ENCODE measurements around the gene ATL2.

Gene ATL2

DNA sequence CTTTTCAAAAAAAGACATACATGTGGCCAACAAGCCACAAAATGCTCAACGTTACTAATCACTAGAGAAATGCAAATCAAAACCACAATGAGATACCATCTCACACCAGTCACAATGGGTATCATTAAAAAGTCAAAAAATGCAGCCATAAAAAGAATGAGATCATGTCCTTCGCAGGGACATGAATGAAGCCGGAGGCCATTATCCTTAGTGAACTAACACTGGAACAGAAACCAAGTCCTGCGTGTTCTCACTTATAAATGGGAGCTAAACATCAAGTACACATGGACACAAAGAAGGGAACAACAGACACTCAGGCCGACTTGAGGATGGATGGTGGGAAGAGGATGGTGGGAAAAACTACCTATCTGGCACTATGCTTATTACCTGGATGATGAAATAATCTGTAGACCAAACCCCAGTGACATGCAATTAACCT lies 17.8 kb upstream of the ATL2 start (continued):
- no peak for TF ChIP-seq ZNF624 (tag by site-specific recombination; IDR thresholded peaks at IDR 0.05)
- TF ChIP-seq, protein P1, sequence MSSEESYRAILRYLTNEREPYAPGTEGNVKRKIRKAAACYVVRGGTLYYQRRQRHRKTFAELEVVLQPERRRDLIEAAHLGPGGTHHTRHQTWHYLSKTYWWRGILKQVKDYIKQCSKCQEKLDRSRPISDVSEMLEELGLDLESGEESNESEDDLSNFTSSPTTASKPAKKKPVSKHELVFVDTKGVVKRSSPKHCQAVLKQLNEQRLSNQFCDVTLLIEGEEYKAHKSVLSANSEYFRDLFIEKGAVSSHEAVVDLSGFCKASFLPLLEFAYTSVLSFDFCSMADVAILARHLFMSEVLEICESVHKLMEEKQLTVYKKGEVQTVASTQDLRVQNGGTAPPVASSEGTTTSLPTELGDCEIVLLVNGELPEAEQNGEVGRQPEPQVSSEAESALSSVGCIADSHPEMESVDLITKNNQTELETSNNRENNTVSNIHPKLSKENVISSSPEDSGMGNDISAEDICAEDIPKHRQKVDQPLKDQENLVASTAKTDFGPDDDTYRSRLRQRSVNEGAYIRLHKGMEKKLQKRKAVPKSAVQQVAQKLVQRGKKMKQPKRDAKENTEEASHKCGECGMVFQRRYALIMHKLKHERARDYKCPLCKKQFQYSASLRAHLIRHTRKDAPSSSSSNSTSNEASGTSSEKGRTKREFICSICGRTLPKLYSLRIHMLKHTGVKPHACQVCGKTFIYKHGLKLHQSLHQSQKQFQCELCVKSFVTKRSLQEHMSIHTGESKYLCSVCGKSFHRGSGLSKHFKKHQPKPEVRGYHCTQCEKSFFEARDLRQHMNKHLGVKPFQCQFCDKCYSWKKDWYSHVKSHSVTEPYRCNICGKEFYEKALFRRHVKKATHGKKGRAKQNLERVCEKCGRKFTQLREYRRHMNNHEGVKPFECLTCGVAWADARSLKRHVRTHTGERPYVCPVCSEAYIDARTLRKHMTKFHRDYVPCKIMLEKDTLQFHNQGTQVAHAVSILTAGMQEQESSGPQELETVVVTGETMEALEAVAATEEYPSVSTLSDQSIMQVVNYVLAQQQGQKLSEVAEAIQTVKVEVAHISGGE (tag by site-specific recombination; conservative IDR thresholded peaks at IDR 0.05; ENCODE audit: low read depth) = no peak
- TF ChIP-seq ZBTB1 (tag by site-specific recombination; IDR thresholded peaks at IDR 0.05) = peak; percentile 75; the same call in 1 of the 2 replicates
- TF ChIP-seq ZFP41 (tag by site-specific recombination; IDR thresholded peaks at IDR 0.05; ENCODE audit: borderline replicate concordance) = no peak
- no peak for TF ChIP-seq ZNF112 (tag by site-specific recombination; IDR thresholded peaks at IDR 0.05)
- TF ChIP-seq, protein P2, sequence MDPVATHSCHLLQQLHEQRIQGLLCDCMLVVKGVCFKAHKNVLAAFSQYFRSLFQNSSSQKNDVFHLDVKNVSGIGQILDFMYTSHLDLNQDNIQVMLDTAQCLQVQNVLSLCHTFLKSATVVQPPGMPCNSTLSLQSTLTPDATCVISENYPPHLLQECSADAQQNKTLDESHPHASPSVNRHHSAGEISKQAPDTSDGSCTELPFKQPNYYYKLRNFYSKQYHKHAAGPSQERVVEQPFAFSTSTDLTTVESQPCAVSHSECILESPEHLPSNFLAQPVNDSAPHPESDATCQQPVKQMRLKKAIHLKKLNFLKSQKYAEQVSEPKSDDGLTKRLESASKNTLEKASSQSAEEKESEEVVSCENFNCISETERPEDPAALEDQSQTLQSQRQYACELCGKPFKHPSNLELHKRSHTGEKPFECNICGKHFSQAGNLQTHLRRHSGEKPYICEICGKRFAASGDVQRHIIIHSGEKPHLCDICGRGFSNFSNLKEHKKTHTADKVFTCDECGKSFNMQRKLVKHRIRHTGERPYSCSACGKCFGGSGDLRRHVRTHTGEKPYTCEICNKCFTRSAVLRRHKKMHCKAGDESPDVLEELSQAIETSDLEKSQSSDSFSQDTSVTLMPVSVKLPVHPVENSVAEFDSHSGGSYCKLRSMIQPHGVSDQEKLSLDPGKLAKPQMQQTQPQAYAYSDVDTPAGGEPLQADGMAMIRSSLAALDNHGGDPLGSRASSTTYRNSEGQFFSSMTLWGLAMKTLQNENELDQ (tag by site-specific recombination; IDR thresholded peaks at IDR 0.05; ENCODE audit: low read depth) = no peak
- no peak for TF ChIP-seq ZNF37A (tag by site-specific recombination; IDR thresholded peaks at IDR 0.05)
- TF ChIP-seq GFI1B (tag by site-specific recombination; IDR thresholded peaks at IDR 0.05) = peak; percentile 70
- TF ChIP-seq HOXC10 (CRISPR knock-in tag; IDR thresholded peaks at IDR 0.05) = no peak
- TF ChIP-seq ZNF155 (tag by site-specific recombination; IDR thresholded peaks at IDR 0.05) = no peak
- TF ChIP-seq BCL11B (tag by site-specific recombination; IDR thresholded peaks at IDR 0.05; ENCODE audit: low read depth) = no peak
- TF ChIP-seq ZNF426 (tag by site-specific recombination; IDR thresholded peaks at IDR 0.05) = no peak
- no peak for TF ChIP-seq MYNN (tag by site-specific recombination; IDR thresholded peaks at IDR 0.05; ENCODE audit: borderline replicate concordance)
- TF ChIP-seq, protein P3, sequence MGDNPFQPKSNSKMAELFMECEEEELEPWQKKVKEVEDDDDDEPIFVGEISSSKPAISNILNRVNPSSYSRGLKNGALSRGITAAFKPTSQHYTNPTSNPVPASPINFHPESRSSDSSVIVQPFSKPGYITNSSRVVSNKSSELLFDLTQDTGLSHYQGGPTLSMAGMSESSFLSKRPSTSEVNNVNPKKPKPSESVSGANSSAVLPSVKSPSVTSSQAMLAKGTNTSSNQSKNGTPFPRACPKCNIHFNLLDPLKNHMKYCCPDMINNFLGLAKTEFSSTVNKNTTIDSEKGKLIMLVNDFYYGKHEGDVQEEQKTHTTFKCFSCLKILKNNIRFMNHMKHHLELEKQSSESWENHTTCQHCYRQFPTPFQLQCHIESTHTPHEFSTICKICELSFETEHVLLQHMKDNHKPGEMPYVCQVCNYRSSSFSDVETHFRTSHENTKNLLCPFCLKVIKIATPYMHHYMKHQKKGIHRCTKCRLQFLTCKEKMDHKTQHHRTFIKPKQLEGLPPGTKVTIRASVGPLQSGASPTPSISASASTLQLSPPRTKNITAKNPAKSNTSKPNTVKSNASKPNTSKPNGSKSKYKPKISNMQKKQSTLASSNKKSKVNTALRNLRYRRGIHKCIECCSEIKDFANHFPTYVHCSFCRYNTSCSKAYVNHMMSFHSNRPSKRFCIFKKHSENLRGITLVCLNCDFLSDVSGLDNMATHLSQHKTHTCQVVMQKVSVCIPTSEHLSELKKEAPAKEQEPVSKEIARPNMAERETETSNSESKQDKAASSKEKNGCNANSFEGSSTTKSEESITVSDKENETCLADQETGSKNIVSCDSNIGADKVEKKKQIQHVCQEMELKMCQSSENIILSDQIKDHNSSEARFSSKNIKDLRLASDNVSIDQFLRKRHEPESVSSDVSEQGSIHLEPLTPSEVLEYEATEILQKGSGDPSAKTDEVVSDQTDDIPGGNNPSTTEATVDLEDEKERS (tag by site-specific recombination; IDR thresholded peaks at IDR 0.05) = no peak
- peak; percentile 77; the same call in 1 of the 2 replicates for TF ChIP-seq ZNF792 (tag by site-specific recombination; IDR thresholded peaks at IDR 0.05)
- peak; percentile 82 for TF ChIP-seq ZBTB17 (tag by site-specific recombination; IDR thresholded peaks at IDR 0.05)
- TF ChIP-seq, protein P4, sequence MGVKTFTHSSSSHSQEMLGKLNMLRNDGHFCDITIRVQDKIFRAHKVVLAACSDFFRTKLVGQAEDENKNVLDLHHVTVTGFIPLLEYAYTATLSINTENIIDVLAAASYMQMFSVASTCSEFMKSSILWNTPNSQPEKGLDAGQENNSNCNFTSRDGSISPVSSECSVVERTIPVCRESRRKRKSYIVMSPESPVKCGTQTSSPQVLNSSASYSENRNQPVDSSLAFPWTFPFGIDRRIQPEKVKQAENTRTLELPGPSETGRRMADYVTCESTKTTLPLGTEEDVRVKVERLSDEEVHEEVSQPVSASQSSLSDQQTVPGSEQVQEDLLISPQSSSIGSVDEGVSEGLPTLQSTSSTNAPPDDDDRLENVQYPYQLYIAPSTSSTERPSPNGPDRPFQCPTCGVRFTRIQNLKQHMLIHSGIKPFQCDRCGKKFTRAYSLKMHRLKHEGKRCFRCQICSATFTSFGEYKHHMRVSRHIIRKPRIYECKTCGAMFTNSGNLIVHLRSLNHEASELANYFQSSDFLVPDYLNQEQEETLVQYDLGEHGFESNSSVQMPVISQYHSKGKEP (tag by site-specific recombination; IDR thresholded peaks at IDR 0.05) = peak; percentile 88
- TF ChIP-seq, protein P5, sequence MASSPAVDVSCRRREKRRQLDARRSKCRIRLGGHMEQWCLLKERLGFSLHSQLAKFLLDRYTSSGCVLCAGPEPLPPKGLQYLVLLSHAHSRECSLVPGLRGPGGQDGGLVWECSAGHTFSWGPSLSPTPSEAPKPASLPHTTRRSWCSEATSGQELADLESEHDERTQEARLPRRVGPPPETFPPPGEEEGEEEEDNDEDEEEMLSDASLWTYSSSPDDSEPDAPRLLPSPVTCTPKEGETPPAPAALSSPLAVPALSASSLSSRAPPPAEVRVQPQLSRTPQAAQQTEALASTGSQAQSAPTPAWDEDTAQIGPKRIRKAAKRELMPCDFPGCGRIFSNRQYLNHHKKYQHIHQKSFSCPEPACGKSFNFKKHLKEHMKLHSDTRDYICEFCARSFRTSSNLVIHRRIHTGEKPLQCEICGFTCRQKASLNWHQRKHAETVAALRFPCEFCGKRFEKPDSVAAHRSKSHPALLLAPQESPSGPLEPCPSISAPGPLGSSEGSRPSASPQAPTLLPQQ (tag by site-specific recombination; IDR thresholded peaks at IDR 0.05) = peak; percentile 66
- TF ChIP-seq ZNF660 (tag by site-specific recombination; IDR thresholded peaks at IDR 0.05) = peak; percentile 93
- peak; percentile 78 for TF ChIP-seq ZFP69B (tag by site-specific recombination; IDR thresholded peaks at IDR 0.05)
- TF ChIP-seq ZNF146 (tag by site-specific recombination; IDR thresholded peaks at IDR 0.05) = no peak

Data from HEK293 (cell line).